ENCODE measurements around the gene CYP2J2. TPM values are rescaled to one million over a fixed set of nuclear protein-coding genes. Genes with fewer than 3 reads are reported as not detected.
"Not testable (repeated sequence)": the region's sequence is repeated elsewhere in the genome, so short reads cannot be mapped to it uniquely, and the experiment has no call there.

CYP2J2 gene
- total and polyA plus RNA-seq, 2 experiments from 2014 or later = not detected

DNA sequence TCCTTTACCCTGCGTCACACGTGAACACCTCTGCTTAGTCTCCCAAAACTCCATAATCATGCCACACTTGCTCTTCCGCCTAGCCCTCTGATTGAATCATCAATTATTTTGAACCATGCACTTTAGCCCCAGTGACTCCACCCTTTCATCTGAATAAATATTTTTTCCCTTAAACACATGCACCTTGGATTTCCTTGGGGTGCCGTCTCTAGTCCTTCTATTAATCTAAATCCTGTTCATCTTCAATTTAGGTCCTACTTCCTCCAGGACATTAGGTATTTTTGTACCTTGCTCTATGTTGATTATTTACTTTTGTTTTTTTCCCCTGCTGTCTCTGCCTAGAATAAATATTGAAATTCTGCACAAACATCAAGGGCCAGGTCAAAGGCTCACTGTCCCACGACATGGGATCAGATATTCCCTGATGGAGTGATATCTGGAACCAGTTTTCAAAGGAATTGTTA, 9.8 kb upstream of the CYP2J2 start:
- Histone ChIP-seq H3K4me1 (ENCODE audit: insufficient read depth) (no peaks in the 10 kb centered on the region), H3K4me3 (no peak overlapping the region), H3K4me2 (ENCODE audit: unreplicated experiment) (no peak overlapping the region), H3K79me2 (ENCODE audit: insufficient read depth) (no peaks in the 10 kb centered on the region), H3K27ac (no peak overlapping the region), H3K36me3 (ENCODE audit: low read depth) (no peaks in the 10 kb centered on the region), H3K27me3 (replicated peaks; ENCODE audit: insufficient read depth) (peaks cover 13% of the 10 kb centered on the region; the same call in 1 of the 2 replicates), H3K9me3 (ENCODE audit: low read depth) (no peaks in the 10 kb centered on the region), H4K20me1 (ENCODE audit: insufficient read depth) (no peaks in the 10 kb centered on the region), H3K9me2 (ENCODE audit: insufficient read depth) (no peaks in the 10 kb centered on the region), H3K9ac (no peak overlapping the region), H2AFZ (no peak overlapping the region), H3F3A (ENCODE audit: insufficient read depth) (no peaks in the 10 kb centered on the region)
- no peak for DNase-seq
- TF ChIP-seq EZH2phosphoT487 (IDR thresholded peaks at IDR 0.05; ENCODE audit: insufficient read depth, low read depth) (no peak), EZH2 (IDR thresholded peaks at IDR 0.05; ENCODE audit: insufficient read depth, poor library complexity, severe bottlenecking) (no peak)
- in situ Hi-C loops (cut with MboI) = loop anchor here (25.0 kb wide), 1 partner anchor 1199 kb away; no protein-coding TSS in a partner anchor
- 49 to 51% methylated on average over 5 of the region's 5 CpGs for WGBS, 2 experiments (ENCODE audit: low coverage in 1 of 2, low lambda C conversion rate in 2 of 2, missing lambda C conversion rate in 2 of 2)

DNA sequence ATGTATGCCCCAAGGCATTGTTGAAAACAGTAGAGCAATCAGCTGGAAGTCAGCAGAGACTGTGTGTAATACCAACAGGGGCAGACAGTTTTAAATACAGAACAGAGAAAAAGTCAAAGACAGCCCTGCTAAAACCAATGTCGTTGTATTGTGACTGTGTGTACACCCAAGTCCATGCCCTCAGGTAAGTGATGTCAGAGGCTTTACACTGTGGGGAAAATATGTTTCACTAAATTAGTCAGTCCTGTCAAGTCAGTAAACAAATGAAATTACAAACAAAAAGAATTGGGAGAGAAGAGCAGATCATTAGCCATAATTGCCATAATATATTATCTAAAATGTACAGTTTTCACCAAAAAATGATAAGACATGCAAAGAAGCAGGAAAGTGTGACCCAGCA, 2.4 kb upstream of the CYP2J2 start:
- Histone ChIP-seq H3K4me3 (no peak overlapping the region), H3K4me2 (ENCODE audit: unreplicated experiment) (no peak overlapping the region), H3K27ac (no peak overlapping the region), H3K9me3 (ENCODE audit: low read depth) (no peaks in the 10 kb centered on the region), H3K9me2 (ENCODE audit: insufficient read depth) (no peaks in the 10 kb centered on the region), H2AFZ (no peak overlapping the region), H3K36me3 (ENCODE audit: low read depth) (no peaks in the 10 kb centered on the region), H3F3A (ENCODE audit: insufficient read depth) (no peaks in the 10 kb centered on the region), H4K20me1 (ENCODE audit: insufficient read depth) (no peaks in the 10 kb centered on the region), H3K79me2 (ENCODE audit: insufficient read depth) (no peaks in the 10 kb centered on the region), H3K9ac (no peak overlapping the region), H3K27me3 (replicated peaks; ENCODE audit: insufficient read depth) (peaks cover 56% of the 10 kb centered on the region), H3K4me1 (ENCODE audit: insufficient read depth) (no peaks in the 10 kb centered on the region)
- DNase-seq = no peak
- no peak for TF ChIP-seq EZH2phosphoT487 (IDR thresholded peaks at IDR 0.05; ENCODE audit: insufficient read depth, low read depth)
- no peak for TF ChIP-seq EZH2 (IDR thresholded peaks at IDR 0.05; ENCODE audit: insufficient read depth, poor library complexity, severe bottlenecking)
- 21 to 48% methylated on average over 1 of the region's 1 CpG for WGBS, 2 experiments (ENCODE audit: low coverage in 1 of 2, low lambda C conversion rate in 2 of 2, missing lambda C conversion rate in 2 of 2)
- in situ Hi-C loops (cut with MboI) = loop anchor here (25.0 kb wide), 1 partner anchor 1192 kb away; no protein-coding TSS in a partner anchor

DNA sequence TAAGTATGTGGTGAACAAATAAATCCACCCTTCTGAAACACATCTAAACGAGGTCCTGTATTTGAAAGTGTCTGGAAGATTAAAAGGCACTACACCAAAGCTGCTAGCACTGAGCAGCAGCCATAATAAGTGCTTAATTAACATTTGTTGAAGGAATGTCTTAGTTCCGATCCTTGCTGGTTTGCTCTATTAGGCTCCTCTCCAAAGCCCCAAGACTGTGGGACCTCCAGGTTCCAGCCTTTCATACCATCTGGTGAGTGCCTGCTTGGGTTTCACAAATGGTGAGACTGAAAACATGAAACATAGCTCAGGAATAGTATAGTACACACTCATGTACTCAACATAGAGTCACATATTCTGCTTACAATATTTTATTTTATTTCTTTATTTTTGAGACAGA, 640 bp upstream of the CYP2J2 start:
- H3K79me2 ChIP-seq (ENCODE audit: insufficient read depth) = no peaks in the 10 kb centered on the region
- peak overlapping the region; percentile 11; the same call in 1 of the 2 replicates for H3K9ac ChIP-seq
- peak overlapping the region; percentile 71 for H3K4me3 ChIP-seq
- DNase-seq = no peak
- no peaks in the 10 kb centered on the region for H3K36me3 ChIP-seq (ENCODE audit: low read depth)
- in situ Hi-C loops (cut with MboI) = loop anchor here (25.0 kb wide), 1 partner anchor 1190 kb away; no protein-coding TSS in a partner anchor
- H3K9me2 ChIP-seq (ENCODE audit: insufficient read depth) = no peaks in the 10 kb centered on the region
- no peaks in the 10 kb centered on the region for H3F3A ChIP-seq (ENCODE audit: insufficient read depth)
- H3K9me3 ChIP-seq (ENCODE audit: low read depth) = no peaks in the 10 kb centered on the region
- no peaks in the 10 kb centered on the region for H3K4me1 ChIP-seq (ENCODE audit: insufficient read depth)
- H3K27ac ChIP-seq = no peak overlapping the region
- H4K20me1 ChIP-seq (ENCODE audit: insufficient read depth) = no peaks in the 10 kb centered on the region
- no peak for TF ChIP-seq EZH2phosphoT487 (IDR thresholded peaks at IDR 0.05; ENCODE audit: insufficient read depth, low read depth)
- peak; percentile 54 for TF ChIP-seq EZH2 (IDR thresholded peaks at IDR 0.05; ENCODE audit: insufficient read depth, poor library complexity, severe bottlenecking)
- H3K27me3 ChIP-seq (replicated peaks; ENCODE audit: insufficient read depth) = peaks cover 54% of the 10 kb centered on the region
- peak overlapping the region; percentile 73 for H2AFZ ChIP-seq
- peak overlapping the region; percentile 92 for H3K4me2 ChIP-seq (ENCODE audit: unreplicated experiment)
- 2 to 4% methylated on average over 2 of the region's 2 CpGs for WGBS, 2 experiments (ENCODE audit: low coverage in 1 of 2, low lambda C conversion rate in 2 of 2, missing lambda C conversion rate in 2 of 2)

DNA sequence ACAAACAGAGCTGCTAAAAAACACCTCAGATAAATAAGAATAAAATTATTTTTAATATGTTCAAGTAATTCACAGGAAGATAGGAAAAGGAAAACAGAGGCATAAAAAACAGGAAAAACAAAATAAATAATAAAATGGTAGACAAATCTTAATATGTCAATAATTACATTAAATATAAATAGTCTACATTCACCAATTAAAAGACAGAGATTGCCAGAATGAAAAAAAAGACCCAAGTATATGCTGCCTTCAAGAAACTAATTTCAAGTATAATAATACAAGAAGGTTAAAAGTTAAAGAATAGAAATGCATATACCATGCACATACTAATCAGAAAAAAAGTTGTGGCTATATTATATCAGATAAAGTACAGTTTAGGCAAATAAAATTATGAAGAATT, 1.9 kb downstream of the CYP2J2 start:
- Histone ChIP-seq H3K27me3 (replicated peaks; ENCODE audit: insufficient read depth) (peaks cover 37% of the 10 kb centered on the region), H3K4me1 (ENCODE audit: insufficient read depth) (no peaks in the 10 kb centered on the region), H3K9me2 (ENCODE audit: insufficient read depth) (no peaks in the 10 kb centered on the region), H4K20me1 (ENCODE audit: insufficient read depth) (no peaks in the 10 kb centered on the region), H3K79me2 (ENCODE audit: insufficient read depth) (no peaks in the 10 kb centered on the region), H3K9me3 (ENCODE audit: low read depth) (no peaks in the 10 kb centered on the region), H3K9ac (no peak overlapping the region), H3K27ac (no peak overlapping the region), H2AFZ (no peak overlapping the region), H3K4me2 (ENCODE audit: unreplicated experiment) (no peak overlapping the region), H3K36me3 (ENCODE audit: low read depth) (no peaks in the 10 kb centered on the region), H3K4me3 (no peak overlapping the region), H3F3A (ENCODE audit: insufficient read depth) (no peaks in the 10 kb centered on the region)
- no peak for DNase-seq
- TF ChIP-seq EZH2phosphoT487 (IDR thresholded peaks at IDR 0.05; ENCODE audit: insufficient read depth, low read depth) (no peak), EZH2 (IDR thresholded peaks at IDR 0.05; ENCODE audit: insufficient read depth, poor library complexity, severe bottlenecking) (no peak)
- in situ Hi-C loops (cut with MboI) = loop anchor here (25.0 kb wide), 1 partner anchor 1187 kb away; no protein-coding TSS in a partner anchor

DNA sequence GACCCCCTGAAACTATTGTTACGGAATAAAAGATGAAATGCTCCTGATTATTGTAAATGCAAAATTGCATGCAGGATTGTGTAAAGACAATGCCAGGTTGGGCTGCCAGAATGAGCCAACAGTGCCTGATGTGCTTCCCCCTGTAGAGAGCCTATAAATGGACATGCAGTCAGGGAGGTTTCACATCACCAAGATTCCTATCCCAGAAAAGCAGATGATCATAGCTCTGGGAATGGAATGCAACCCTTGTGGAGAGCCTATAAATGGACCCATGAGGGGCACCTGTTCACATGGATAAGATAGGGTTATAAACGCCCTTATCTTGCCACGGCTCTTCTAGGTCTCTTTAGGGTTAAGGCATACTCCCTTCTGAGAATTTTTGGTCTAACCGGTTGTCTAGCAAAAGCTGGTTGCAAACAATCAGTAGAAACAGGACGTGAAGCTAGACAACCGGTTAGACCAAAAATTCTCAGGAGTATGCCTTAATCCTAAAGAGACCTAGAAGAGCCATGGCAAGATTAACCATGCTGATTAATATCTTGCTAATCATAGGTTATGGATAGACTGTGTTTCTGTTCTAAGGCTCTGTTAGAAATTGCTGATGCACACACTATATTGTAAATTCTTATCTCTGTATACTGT, 5.2 kb downstream of the CYP2J2 start:
- H3K9ac ChIP-seq; H3K9me3 ChIP-seq (ENCODE audit: low read depth); H3K9me2 ChIP-seq (ENCODE audit: insufficient read depth); H3K36me3 ChIP-seq (ENCODE audit: low read depth); H3K4me3 ChIP-seq; H3K27ac ChIP-seq; H3K4me2 ChIP-seq (ENCODE audit: unreplicated experiment); H3K79me2 ChIP-seq (ENCODE audit: insufficient read depth); in situ Hi-C loops (cut with MboI); H3K4me1 ChIP-seq (ENCODE audit: insufficient read depth); H4K20me1 ChIP-seq (ENCODE audit: insufficient read depth); DNase-seq; H2AFZ ChIP-seq; H3F3A ChIP-seq (ENCODE audit: insufficient read depth): not testable (repeated sequence)
- peaks cover 23% of the 10 kb centered on the region for H3K27me3 ChIP-seq (replicated peaks; ENCODE audit: insufficient read depth)
- 33 to 34% methylated on average over 6 of the region's 6 CpGs for WGBS, 2 experiments (ENCODE audit: low coverage in 1 of 2, low lambda C conversion rate in 2 of 2, missing lambda C conversion rate in 2 of 2)

Measured in GM23248 (cell line).